LHCN-M2 (cell line): ENCODE measurements around the gene ZNF385D. TPM values are rescaled to one million over a fixed set of nuclear protein-coding genes. Genes with fewer than 3 reads are reported as not detected.
A peak's percentile ranks its signal among the peaks of the same experiment; 100 is the strongest.

Experiments
- DNase-seq: peaks from one replicate; pipeline ENCODE4 v3.0.0-alpha.2; 2012; ENCODE audit warnings: low read depth
- total RNA-seq: library from RNA; depleted of rRNA; stranded (reverse); fragments of >200 nt; gene quantifications from 2 replicates; pipeline ENCODE4 v1.2.3, GENCODE V29; 2014

Gene ZNF385D
- total RNA-seq, 1 experiment from 2014 or later, result 10.6 TPM

- DNase-seq, result peak; percentile 46
Measured at GRCh38 chr3:21750080-21750696, 822 bp downstream of the ZNF385D start.

- DNase-seq, result no peak
Measured at GRCh38 chr3:21747966-21748555, 2.9 kb downstream of the ZNF385D start.

GRCh38 chr3:21747376-21747775 lies 3.6 kb downstream of the ZNF385D start:
- peak; percentile 65 for DNase-seq

- no peak for DNase-seq
Measured at GRCh38 chr3:21745966-21746365, 5.0 kb downstream of the ZNF385D start.

GRCh38 chr3:21744793-21745192 lies 6.2 kb downstream of the ZNF385D start:
- DNase-seq, result no peak

- DNase-seq, result no peak
Measured at GRCh38 chr3:21738935-21739702, 11.9 kb downstream of the ZNF385D start.

- DNase-seq, result no peak
Measured at GRCh38 chr3:21738283-21738682, 12.7 kb downstream of the ZNF385D start.

- peak; percentile 43 for DNase-seq
Measured at GRCh38 chr3:21734746-21735145, 16.3 kb downstream of the ZNF385D start.

- peak; percentile 88 for DNase-seq
Measured at GRCh38 chr3:21729888-21730459, 21.0 kb downstream of the ZNF385D start.

- DNase-seq, result no peak
Measured at GRCh38 chr3:21729331-21729730, 21.7 kb downstream of the ZNF385D start.

- DNase-seq, result no peak
Measured at GRCh38 chr3:21722768-21723167, 28.2 kb downstream of the ZNF385D start.

- no peak for DNase-seq
Measured at GRCh38 chr3:21722301-21722700, 28.7 kb downstream of the ZNF385D start.

- DNase-seq, result no peak
Measured at GRCh38 chr3:21718943-21719591, 31.9 kb downstream of the ZNF385D start.

- peak; percentile 98 for DNase-seq
Measured at GRCh38 chr3:21718161-21718765, 32.7 kb downstream of the ZNF385D start.

GRCh38 chr3:21715662-21716061 lies 35.3 kb downstream of the ZNF385D start:
- DNase-seq, result no peak

GRCh38 chr3:21705769-21706168 lies 45.2 kb downstream of the ZNF385D start:
- DNase-seq, result peak; percentile 91

GRCh38 chr3:21704796-21705195 lies 46.2 kb downstream of the ZNF385D start:
- no peak for DNase-seq

- no peak for DNase-seq
Measured at GRCh38 chr3:21703291-21703690, 47.7 kb downstream of the ZNF385D start.

- DNase-seq, result no peak
Measured at GRCh38 chr3:21697707-21698106, 53.3 kb downstream of the ZNF385D start.

- DNase-seq, result no peak
Measured at GRCh38 chr3:21694506-21694905, 56.5 kb downstream of the ZNF385D start.

GRCh38 chr3:21691036-21691435 lies 60.0 kb downstream of the ZNF385D start:
- DNase-seq, result peak; percentile 18
